Choroid plexus epithelial cell (primary cell): Measurements from ENCODE around the gene IGFL4.

Experiments
- DNase-seq: peaks from one replicate; pipeline ENCODE4 v3.0.0-alpha.2; 2010; ENCODE audit warnings: low read depth
- H3K4me3 ChIP-seq: 2 replicates; pipeline ENCODE4 v1.5.1; 2011; ENCODE audit warnings: low read depth, mild to moderate bottlenecking, control low read depth, low read length, moderate library complexity
- TF ChIP-seq, protein P1 (sequence below): conservative IDR thresholded peaks from 2 replicates; pipeline ENCODE4 v1.5.1; 2011; ENCODE audit warnings: low read depth, mild to moderate bottlenecking, control low read depth, inconsistent platforms, low read length, moderate library complexity

Gene IGFL4

DNA sequence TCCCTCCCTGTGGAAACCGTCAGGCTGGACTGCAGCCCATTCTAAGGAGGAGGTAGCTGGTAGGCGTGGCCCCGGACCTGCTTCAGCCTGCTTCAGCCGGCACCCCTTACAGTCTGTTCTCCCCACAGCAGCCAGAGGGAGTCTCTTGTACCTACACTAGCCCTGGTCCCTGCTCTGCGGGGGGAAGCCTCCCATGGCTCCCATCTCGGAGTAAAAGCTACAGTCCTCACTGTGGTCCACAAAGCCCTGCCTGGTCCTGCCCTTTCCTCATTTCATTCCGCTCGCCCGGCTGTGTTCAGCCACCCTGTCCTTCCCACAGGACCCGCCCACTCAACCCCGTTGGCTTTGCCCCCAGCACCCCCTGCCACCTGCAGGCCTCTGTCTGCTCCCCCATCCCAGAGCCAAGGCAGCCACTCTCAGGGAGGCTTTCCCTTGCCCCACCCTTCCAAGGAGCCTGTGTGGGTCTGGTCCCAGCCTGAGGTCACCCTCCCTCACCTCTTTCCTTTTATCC is 19.2 kb downstream of the IGFL4 start:
- H3K4me3 ChIP-seq, result no peak overlapping the region
- DNase-seq, result no peak
- TF ChIP-seq, protein P1, sequence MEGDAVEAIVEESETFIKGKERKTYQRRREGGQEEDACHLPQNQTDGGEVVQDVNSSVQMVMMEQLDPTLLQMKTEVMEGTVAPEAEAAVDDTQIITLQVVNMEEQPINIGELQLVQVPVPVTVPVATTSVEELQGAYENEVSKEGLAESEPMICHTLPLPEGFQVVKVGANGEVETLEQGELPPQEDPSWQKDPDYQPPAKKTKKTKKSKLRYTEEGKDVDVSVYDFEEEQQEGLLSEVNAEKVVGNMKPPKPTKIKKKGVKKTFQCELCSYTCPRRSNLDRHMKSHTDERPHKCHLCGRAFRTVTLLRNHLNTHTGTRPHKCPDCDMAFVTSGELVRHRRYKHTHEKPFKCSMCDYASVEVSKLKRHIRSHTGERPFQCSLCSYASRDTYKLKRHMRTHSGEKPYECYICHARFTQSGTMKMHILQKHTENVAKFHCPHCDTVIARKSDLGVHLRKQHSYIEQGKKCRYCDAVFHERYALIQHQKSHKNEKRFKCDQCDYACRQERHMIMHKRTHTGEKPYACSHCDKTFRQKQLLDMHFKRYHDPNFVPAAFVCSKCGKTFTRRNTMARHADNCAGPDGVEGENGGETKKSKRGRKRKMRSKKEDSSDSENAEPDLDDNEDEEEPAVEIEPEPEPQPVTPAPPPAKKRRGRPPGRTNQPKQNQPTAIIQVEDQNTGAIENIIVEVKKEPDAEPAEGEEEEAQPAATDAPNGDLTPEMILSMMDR, result peak; percentile 10

DNA sequence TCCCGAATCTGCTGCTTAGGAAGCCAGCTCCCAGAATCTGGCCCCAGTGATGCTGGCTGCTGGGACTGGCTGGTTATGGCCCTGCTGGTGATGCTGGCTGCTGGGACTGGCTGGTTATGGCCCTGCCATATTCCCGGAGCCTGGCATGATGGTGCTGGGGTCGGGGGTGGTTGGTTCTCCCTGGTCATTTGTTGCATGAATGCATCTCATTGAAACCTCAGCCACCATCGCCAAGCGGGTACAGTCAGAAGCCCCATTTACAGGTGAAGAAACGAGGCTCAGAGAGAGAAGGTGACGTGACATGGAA is 20.0 kb downstream of the IGFL4 start:
- no peak overlapping the region for H3K4me3 ChIP-seq
- no peak for DNase-seq
- TF ChIP-seq, protein P1, result no peak

DNA sequence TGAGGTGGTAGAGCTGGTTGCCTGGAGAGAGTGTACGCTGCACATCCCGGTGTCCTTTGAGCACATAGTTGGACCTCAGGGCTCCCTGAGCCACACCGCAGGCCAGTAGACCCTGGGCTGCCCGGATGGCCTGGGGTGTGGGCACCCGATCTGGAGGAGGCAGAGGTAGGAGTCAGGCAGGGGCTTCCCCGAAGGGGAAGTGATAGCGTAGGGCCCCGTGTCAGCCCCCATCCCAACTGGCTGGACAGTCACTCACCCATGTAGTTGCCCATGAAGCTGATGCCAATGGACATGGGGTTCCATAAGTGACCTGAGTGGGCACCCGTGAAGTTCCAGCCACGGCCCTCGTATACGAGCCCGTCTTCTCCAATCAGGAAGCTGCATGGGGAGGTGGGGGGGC is 21.5 kb downstream of the IGFL4 start:
- DNase-seq, result no peak
- H3K4me3 ChIP-seq, result no peak overlapping the region
- TF ChIP-seq, protein P1, result no peak

DNA sequence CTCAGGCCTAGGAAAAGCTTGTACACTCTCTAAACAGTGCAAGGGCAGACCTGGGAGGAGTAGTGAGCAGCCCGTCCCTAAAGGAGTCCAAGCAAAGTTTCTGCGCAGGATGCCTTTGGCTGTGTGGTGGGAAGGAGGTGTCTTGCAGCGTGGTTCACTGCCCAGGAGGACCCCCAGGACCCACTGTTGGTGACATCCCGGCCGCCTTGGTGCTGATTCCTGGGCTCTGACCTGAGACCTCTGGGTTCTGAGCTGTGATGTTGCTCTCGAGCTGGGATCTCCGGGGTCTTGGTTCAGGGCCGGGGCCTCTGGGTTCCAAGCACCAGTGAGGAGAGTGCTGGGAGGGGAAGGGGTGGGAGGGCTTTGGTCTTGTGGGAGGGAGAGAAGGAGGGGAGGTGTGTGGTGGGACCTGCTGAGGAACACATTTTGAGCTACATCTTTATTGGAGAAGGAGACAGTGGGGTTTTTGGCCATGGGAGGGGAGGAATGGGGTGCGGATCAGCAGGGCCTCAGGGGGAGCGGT is 22.0 kb downstream of the IGFL4 start:
- H3K4me3 ChIP-seq, result no peak overlapping the region
- TF ChIP-seq, protein P1, result no peak
- no peak for DNase-seq

DNA sequence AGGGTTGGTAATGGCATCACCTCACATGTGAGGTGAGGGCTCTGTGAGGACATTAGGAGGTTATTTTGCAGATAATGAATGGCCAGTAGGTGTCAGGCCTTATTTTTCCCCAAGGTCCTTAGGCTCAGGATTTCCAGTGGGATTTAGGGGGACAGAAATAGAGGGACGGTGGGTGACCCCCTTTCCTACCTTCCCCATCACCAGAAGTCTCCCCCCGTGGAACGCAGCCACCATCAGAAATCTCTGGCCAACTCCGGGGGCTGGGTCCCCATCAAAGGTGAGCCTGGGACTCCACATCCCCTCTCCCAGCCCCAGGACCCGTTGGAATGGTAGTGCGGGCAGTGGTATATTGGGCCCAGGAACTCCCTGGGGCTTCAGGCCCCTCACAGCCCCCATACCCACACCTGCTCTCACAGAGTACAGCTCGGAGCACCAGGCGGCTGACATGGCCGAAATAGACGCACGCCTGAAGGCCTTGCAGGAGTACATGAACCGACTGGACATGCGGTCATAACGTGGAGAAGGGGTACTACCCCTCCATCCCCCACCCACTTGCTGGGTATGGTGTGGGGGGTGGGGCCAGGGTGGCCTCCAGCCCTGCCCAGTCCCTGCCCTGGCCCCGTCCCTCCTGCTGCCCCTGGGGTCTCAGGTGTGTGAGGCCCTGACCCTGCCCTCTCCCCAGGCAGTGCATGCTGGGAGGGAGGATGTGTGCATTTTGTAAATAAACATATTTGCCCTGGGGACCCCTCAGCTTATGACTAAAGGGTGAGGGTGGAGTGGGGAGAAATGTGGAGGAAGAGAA is 22.7 kb downstream of the IGFL4 start:
- TF ChIP-seq, protein P1, result peak; percentile 1
- H3K4me3 ChIP-seq, result no peak overlapping the region
- no peak for DNase-seq

DNA sequence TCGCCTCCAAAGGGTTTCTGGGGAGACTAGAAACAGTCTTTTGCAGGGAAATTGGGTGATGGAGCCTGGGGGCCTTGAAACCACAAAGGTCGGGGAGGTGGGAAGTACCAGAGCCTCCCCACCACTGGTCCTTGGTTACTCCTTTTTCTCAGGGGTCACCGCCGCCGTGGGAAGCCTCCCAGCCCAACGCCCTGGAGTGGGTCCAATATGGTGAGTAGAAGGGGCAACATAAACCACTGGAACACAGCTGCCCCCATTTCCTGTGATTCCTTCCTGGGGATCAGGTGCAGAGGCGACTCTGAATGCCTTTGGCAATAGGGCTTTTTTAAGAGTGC is 23.7 kb downstream of the IGFL4 start:
- H3K4me3 ChIP-seq, result no peak overlapping the region
- TF ChIP-seq, protein P1, result no peak
- no peak for DNase-seq
